Transverse colon (tissue), 4 donors: ENCODE data around the gene MTMR12. TPM values are rescaled to one million over a fixed set of nuclear protein-coding genes. Genes with fewer than 3 reads are reported as not detected.
"Not testable (repeated sequence)": the region's sequence is repeated elsewhere in the genome, so short reads cannot be mapped to it uniquely, and the experiment has no call there.

ENCODE experiments used
- DNase-seq: peaks from one replicate; pipeline ENCODE4 v3.0.0-alpha.2; 2019
- H3K27ac ChIP-seq, 4 donors: fragments of 200-600 bp; sonication (generic); 2 replicates each; pipeline ENCODE4 v1.5.1; 2016 to 2018; ENCODE audit warnings: inconsistent platforms in 4 of 4
- H3K27me3 ChIP-seq: fragments of 200-600 bp; sonication (generic); 2 replicates; pipeline ENCODE4 v1.5.1; 2017; ENCODE audit warnings: inconsistent platforms
- H3K36me3 ChIP-seq, 4 donors: fragments of 200-600 bp; sonication (generic); 2 replicates each; pipeline ENCODE4 v1.5.1; 2017 to 2019; ENCODE audit warnings: inconsistent platforms in 4 of 4
- H3K4me1 ChIP-seq, 4 donors: fragments of 200-600 bp; sonication (generic); 2 replicates each; pipeline ENCODE4 v1.5.1; 2017 to 2020; ENCODE audit warnings: inconsistent platforms in 4 of 4
- H3K4me3 ChIP-seq, 4 donors: fragments of 200-600 bp; sonication (generic); 1 replicate in 1 of 4; 2 replicates in 3 of 4; pipeline versions ENCODE4 v1.5.1 to v1.6.1; 2017 to 2019; ENCODE audit warnings: inconsistent platforms in 4 of 4
- H3K9me3 ChIP-seq, 2 donors: fragments of 200-600 bp; sonication (generic); 2 replicates each; pipeline ENCODE4 v1.5.1; 2017 to 2019; ENCODE audit warnings: inconsistent platforms in 2 of 2
- CTCF ChIP-seq, 5 experiments: fragments of 200-600 bp in 3 of 5; fragments of 450-650 bp in 2 of 5; sonication (generic) in 3 of 5; IDR thresholded peaks; 1 replicate in 2 of 5; 2 replicates in 3 of 5; pipeline ENCODE4 v1.5.1; 2016 to 2017; ENCODE audit warnings: antibody characterized with exemption in 5 of 5, inconsistent platforms in 3 of 5, mild to moderate bottlenecking in 2 of 5, moderate library complexity in 1 of 5
- EP300 ChIP-seq: sonication (generic); formaldehyde crosslinking; IDR thresholded peaks from one replicate; pipeline ENCODE4 v1.6.1; 2017; ENCODE audit warnings: antibody characterized with exemption, low read depth
- POLR2A ChIP-seq: fragments of 450-650 bp; IDR thresholded peaks from one replicate; pipeline ENCODE4 v1.6.1; 2016; ENCODE audit warnings: antibody characterized with exemption, mild to moderate bottlenecking, moderate library complexity
- POLR2AphosphoS5 ChIP-seq, 3 donors: sonication (generic); formaldehyde crosslinking; IDR thresholded peaks; one replicate each; pipeline ENCODE4 v1.6.1; 2016; ENCODE audit warnings: antibody characterized with exemption in 3 of 3
- WGBS, 2 donors: methylation state at CpG; one replicate each; pipeline ENCODE4 v1.1.5; 2018; ENCODE audit warnings: low coverage in 1 of 2; 5-methylcytosine and 5-hydroxymethylcytosine counted together
- in situ Hi-C, 4 donors: fragments of 200-750 bp; cut with MboI; loops; one replicate each; pipeline versions ENCODE4 v1.15.0 to v1.15.1; 2017; ENCODE audit warnings: low sequenced_read_pairs in 3 of 4, low pct_ligation_motif_present in 1 of 4, low pct_unique_long_range_greater_than_20kb in 1 of 4
- intact Hi-C: fragments of 100-400 bp; cut with DNase I; formaldehyde crosslinking; loops from one replicate; pipeline ENCODE4 v1.15.1; 2023; ENCODE audit warnings: low total_unique reads
- total RNA-seq, 4 donors: library from RNA; depleted of rRNA; stranded (reverse); fragments of >200 nt; gene quantifications; one replicate each; pipeline ENCODE4 v1.1.0, GENCODE V29; 2016

MTMR12 gene
- total RNA-seq, 4 donors from 2014 or later = 10.1 to 27.9 (median 16.1) TPM

DNA sequence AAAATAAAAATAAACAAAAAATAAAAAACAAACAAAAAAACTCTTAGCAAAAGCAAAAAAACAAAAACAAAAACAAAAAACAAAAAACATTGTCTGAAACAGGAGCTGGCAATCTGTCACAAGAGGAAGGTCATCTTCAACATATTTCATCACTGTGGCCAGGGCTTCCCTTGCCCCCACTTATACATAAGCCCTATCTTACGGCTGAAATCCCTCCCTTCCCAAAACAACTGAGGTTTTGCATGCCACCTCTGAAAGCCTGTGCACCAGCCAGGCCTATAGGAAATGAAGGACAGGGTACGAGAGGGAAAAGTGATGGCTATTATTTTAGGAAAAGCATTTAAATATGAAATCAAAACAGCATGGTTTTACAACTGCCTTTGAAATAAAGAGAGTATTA lies 10.8 kb downstream of the MTMR12 start:
- H3K9me3 ChIP-seq = no peaks in the 10 kb centered on the region
- H3K36me3 ChIP-seq = no peaks in the 10 kb centered on the region
- no peak for TF ChIP-seq POLR2A
- no peak for TF ChIP-seq POLR2AphosphoS5 (IDR thresholded peaks at IDR 0.05)
- TF ChIP-seq CTCF (IDR thresholded peaks at IDR 0.05) = no peak
- no peak for TF ChIP-seq EP300
- in situ Hi-C loops = no loop called here
- no peak overlapping the region for H3K27ac ChIP-seq
- H3K4me3 ChIP-seq = no peak overlapping the region
- 73 to 81% methylated on average over 2 of the region's 2 CpGs for WGBS, 2 donors
- DNase-seq = no peak
- intact Hi-C loops = no loop called here
- H3K4me1 ChIP-seq = peaks cover 0 to 29% (median 15%) of the 10 kb centered on the region in 4 donors
- no peaks in the 10 kb centered on the region for H3K27me3 ChIP-seq

- H3K4me3 ChIP-seq = no peak overlapping the region
- no peak for DNase-seq
- WGBS, 2 donors = 75 to 78% methylated on average over 2 to 4 of the region's 4 CpGs
- H3K36me3 ChIP-seq = peaks cover 0 to 15% (median 0%) of the 10 kb centered on the region in 4 donors
- no peaks in the 10 kb centered on the region for H3K9me3 ChIP-seq
- H3K4me1 ChIP-seq = peaks cover 0 to 29% (median 15%) of the 10 kb centered on the region in 4 donors
- intact Hi-C loops = no loop called here
- H3K27ac ChIP-seq = no peak overlapping the region
- no peak for TF ChIP-seq POLR2AphosphoS5 (IDR thresholded peaks at IDR 0.05)
- TF ChIP-seq CTCF (IDR thresholded peaks at IDR 0.05) = no peak
- no peak for TF ChIP-seq POLR2A
- TF ChIP-seq EP300 = no peak
- in situ Hi-C loops = no loop called here
- no peaks in the 10 kb centered on the region for H3K27me3 ChIP-seq
Measured at GRCh38 chr5:32299059-32299677, 13.6 kb downstream of the MTMR12 start.

DNA sequence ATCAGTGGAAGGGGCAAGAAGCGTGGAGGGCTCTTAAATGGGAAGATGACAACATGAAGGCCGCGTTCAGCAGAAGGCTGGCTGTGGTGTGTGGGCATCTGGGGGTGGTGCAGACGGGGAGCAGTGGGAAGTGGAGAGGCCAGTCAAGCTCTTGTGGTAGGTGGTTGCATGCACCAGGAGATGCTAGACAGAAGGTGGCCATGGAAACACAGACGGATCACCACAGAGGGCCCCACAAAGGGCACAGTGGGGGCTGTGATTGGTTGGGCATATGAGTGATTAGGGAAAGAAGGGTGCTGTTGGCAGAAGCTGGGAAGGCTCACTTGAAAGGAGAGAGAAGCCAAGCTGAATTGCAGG lies 14.7 kb downstream of the MTMR12 start:
- Histone ChIP-seq H3K4me1 (peaks cover 0 to 24% (median 13%) of the 10 kb centered on the region in 4 donors), H3K9me3 (no peaks in the 10 kb centered on the region), H3K36me3 (peaks cover 0 to 15% (median 0%) of the 10 kb centered on the region in 4 donors), H3K27ac (peak overlapping the region in 3 of 4 donors; percentile 16 to 53 (median 34)), H3K27me3 (no peaks in the 10 kb centered on the region), H3K4me3 (no peak overlapping the region)
- in situ Hi-C loops (no loop called here), intact Hi-C loops (no loop called here)
- no peak for DNase-seq
- WGBS, 2 donors = 67 to 81% methylated on average over 1 to 5 of the region's 5 CpGs
- TF ChIP-seq EP300 = no peak
- TF ChIP-seq CTCF (IDR thresholded peaks at IDR 0.05) = no peak
- TF ChIP-seq POLR2A = no peak
- TF ChIP-seq POLR2AphosphoS5 (IDR thresholded peaks at IDR 0.05) = no peak

GRCh38 chr5:32297181-32298058 lies 15.3 kb downstream of the MTMR12 start:
- WGBS, 2 donors = 43 to 80% methylated on average over 2 of the region's 2 CpGs
- peaks cover 0 to 18% (median 13%) of the 10 kb centered on the region in 4 donors for H3K4me1 ChIP-seq
- peak overlapping the region in 3 of 4 donors; percentile 16 to 53 (median 34) for H3K27ac ChIP-seq

GRCh38 chr5:32295966-32296772 lies 16.6 kb downstream of the MTMR12 start:
- Histone ChIP-seq H3K36me3 (peaks cover 0 to 15% (median 0%) of the 10 kb centered on the region in 4 donors), H3K4me1 (peaks cover 0 to 15% (median 10%) of the 10 kb centered on the region in 4 donors)
- H3K4me3 ChIP-seq, intact Hi-C loops, H3K27ac ChIP-seq, DNase-seq, H3K9me3 ChIP-seq, H3K27me3 ChIP-seq, in situ Hi-C loops: not testable (repeated sequence)
- WGBS, 2 donors = 91% methylated on average over 7 to 9 of the region's 9 CpGs

More at GRCh38 chr5:32297181-32298058, 15.3 kb downstream of the MTMR12 start:
- Histone ChIP-seq H3K4me3 (no peak overlapping the region), H3K36me3 (peaks cover 0 to 15% (median 0%) of the 10 kb centered on the region in 4 donors), H3K27me3 (no peaks in the 10 kb centered on the region), H3K9me3 (no peaks in the 10 kb centered on the region)
- no peak for TF ChIP-seq POLR2A
- no peak for TF ChIP-seq EP300
- TF ChIP-seq POLR2AphosphoS5 (IDR thresholded peaks at IDR 0.05) = no peak
- TF ChIP-seq CTCF (IDR thresholded peaks at IDR 0.05) = no peak
- DNase-seq = peak; percentile 25
- in situ Hi-C loops (no loop called here), intact Hi-C loops (no loop called here)
